ENCODE data around the gene CBL.

The CBL gene

GRCh38 chr11:119320776-119321524 lies 114.8 kb downstream of the CBL start (continued):
- TF ChIP-seq ZNF558 (tag by site-specific recombination; IDR thresholded peaks at IDR 0.05) = no peak
- TF ChIP-seq ZNF704 (tag by site-specific recombination; IDR thresholded peaks at IDR 0.05) = no peak
- no peak for TF ChIP-seq ZNF19 (tag by site-specific recombination; IDR thresholded peaks at IDR 0.05; ENCODE audit: low read depth)
- no peak for TF ChIP-seq ZNF248 (tag by site-specific recombination; IDR thresholded peaks at IDR 0.05)
- no peak for TF ChIP-seq ZNF366 (tag by site-specific recombination; conservative IDR thresholded peaks at IDR 0.05)
- peak; percentile 55 for TF ChIP-seq ZNF335 (tag by site-specific recombination; conservative IDR thresholded peaks at IDR 0.05)
- no peak for TF ChIP-seq ZNF785 (tag by site-specific recombination; IDR thresholded peaks at IDR 0.05)
- peak; percentile 62 for TF ChIP-seq ZFP69B (tag by site-specific recombination; IDR thresholded peaks at IDR 0.05)
- no peak for TF ChIP-seq ZNF24 (tag by site-specific recombination; IDR thresholded peaks at IDR 0.05)
- TF ChIP-seq REPIN1 (tag by site-specific recombination; IDR thresholded peaks at IDR 0.05; ENCODE audit: low read depth) = no peak
- no peak for TF ChIP-seq SCRT1 (tag by site-specific recombination; IDR thresholded peaks at IDR 0.05; ENCODE audit: borderline replicate concordance)
- no peak for TF ChIP-seq KLF9 (tag by site-specific recombination; IDR thresholded peaks at IDR 0.05; ENCODE audit: low read depth)
- TF ChIP-seq SP3 (tag by site-specific recombination; IDR thresholded peaks at IDR 0.05) = 0 out of 2 replicates have a peak, but pooled peaks have one; percentile 18
- TF ChIP-seq YY1 (tag by site-specific recombination; IDR thresholded peaks at IDR 0.05) = no peak
- no peak for TF ChIP-seq TCF7L2 (IDR thresholded peaks at IDR 0.05; ENCODE audit: borderline replicate concordance, low read depth, low read length)
- no peak for TF ChIP-seq ZNF266 (tag by site-specific recombination; IDR thresholded peaks at IDR 0.05; ENCODE audit: low read depth)
- TF ChIP-seq ZBTB20 (tag by site-specific recombination; IDR thresholded peaks at IDR 0.05) = peak; percentile 15; the same call in 1 of the 2 replicates
- no peak for TF ChIP-seq ZNF660 (tag by site-specific recombination; IDR thresholded peaks at IDR 0.05)
- no peak for TF ChIP-seq ZSCAN4 (tag by site-specific recombination; IDR thresholded peaks at IDR 0.05)
- no peak for TF ChIP-seq ZNF596 (tag by site-specific recombination; IDR thresholded peaks at IDR 0.05)
- TF ChIP-seq ZBTB10 (tag by site-specific recombination; IDR thresholded peaks at IDR 0.05) = no peak; the same call in 1 of the 2 replicates
- TF ChIP-seq HIC1 (tag by site-specific recombination; IDR thresholded peaks at IDR 0.05) = 0 out of 2 replicates have a peak, but pooled peaks have one; percentile 6
- no peak for TF ChIP-seq BCL11A (tag by site-specific recombination; IDR thresholded peaks at IDR 0.05; ENCODE audit: low read depth)
- TF ChIP-seq ZNF214 (tag by site-specific recombination; IDR thresholded peaks at IDR 0.05; ENCODE audit: borderline replicate concordance) = no peak
- TF ChIP-seq ZSCAN16 (tag by site-specific recombination; IDR thresholded peaks at IDR 0.05) = no peak
- no peak; the same call in 1 of the 2 replicates for TF ChIP-seq CTCF (tag by site-specific recombination; IDR thresholded peaks at IDR 0.05)
- no peak for TF ChIP-seq ZNF18 (tag by site-specific recombination; IDR thresholded peaks at IDR 0.05)
- no peak for TF ChIP-seq ZNF404 (tag by site-specific recombination; IDR thresholded peaks at IDR 0.05)
- TF ChIP-seq YY2 (tag by site-specific recombination; IDR thresholded peaks at IDR 0.05) = no peak; the same call in 1 of the 2 replicates
- TF ChIP-seq BCL11B (tag by site-specific recombination; IDR thresholded peaks at IDR 0.05; ENCODE audit: low read depth) = no peak
